Measurements from ENCODE around the gene KRT39. TPM values are rescaled to one million over a fixed set of nuclear protein-coding genes. Genes with fewer than 3 reads are reported as not detected.
A peak's percentile ranks its signal among the peaks of the same experiment; 100 is the strongest.

The KRT39 gene
- polyA plus RNA-seq, 3 donors = not detected

DNA sequence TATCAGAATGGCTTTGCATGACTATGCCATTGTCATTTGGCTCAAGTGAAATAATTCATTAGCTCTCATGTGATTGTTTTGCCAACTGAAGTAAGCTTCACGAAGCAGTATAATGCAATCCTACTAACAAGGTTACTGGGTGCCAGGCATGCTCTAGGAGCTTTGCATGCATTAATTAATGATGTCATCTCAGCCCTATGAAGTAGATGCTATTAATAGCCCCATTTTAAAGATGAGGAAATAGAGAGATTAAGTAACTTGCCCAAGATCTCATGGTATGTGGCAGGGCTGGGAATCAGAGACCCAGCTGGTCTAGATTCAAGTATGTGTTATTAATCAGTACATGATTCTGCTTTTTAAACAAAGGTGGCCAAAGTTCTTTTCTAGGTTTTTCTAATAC lies 14.1 kb downstream of the KRT39 start:
- Mint-ChIP-seq H3K4me1 (peaks cover 10% of the 10 kb centered on the region), H3K27me3 (ENCODE audit: low read depth in 3 of 3) (peaks cover 22 to 47% (median 24%) of the 10 kb centered on the region in 3 donors)
- no peak overlapping the region for H3K4me2 ChIP-seq (replicated peaks; ENCODE audit: extremely low read depth, low read length, poor library complexity, severe bottlenecking)

GRCh38 chr17:40952154-40952553 lies 14.6 kb downstream of the KRT39 start:
- Mint-ChIP-seq H3K27ac (no peak overlapping the region), H3K36me3 (no peaks in the 10 kb centered on the region), H3K27me3 (ENCODE audit: low read depth in 3 of 3) (peaks cover 22 to 50% (median 26%) of the 10 kb centered on the region in 3 donors), H3K4me3 (no peak overlapping the region), H3K4me1 (peaks cover 10% of the 10 kb centered on the region), H3K9me3 (peaks cover 0 to 2% (median 0%) of the 10 kb centered on the region in 7 donors)
- Histone ChIP-seq H3K79me2 (ENCODE audit: insufficient read depth, low read length) (no peaks in the 10 kb centered on the region), H2AFZ (ENCODE audit: insufficient read depth, low read depth, low read length, poor library complexity, severe bottlenecking) (no peak overlapping the region), H3K4me2 (replicated peaks; ENCODE audit: extremely low read depth, low read length, poor library complexity, severe bottlenecking) (no peak overlapping the region), H4K20me1 (ENCODE audit: insufficient read depth, low read length) (no peaks in the 10 kb centered on the region), H3K27me3 (ENCODE audit: control insufficient read depth in 2 of 2, insufficient read depth in 2 of 2, low read length in 2 of 2) (peaks cover 7 to 16% of the 10 kb centered on the region in 2 donors), H3K4me3 (replicated peaks in 1 of 3; ENCODE audit: low read depth in 2 of 3, low read length in 3 of 3) (no peak overlapping the region), H3K9ac (ENCODE audit: insufficient read depth, low read length, poor library complexity, severe bottlenecking) (no peak overlapping the region), H3K36me3 (replicated peaks in 1 of 2; ENCODE audit: control insufficient read depth in 1 of 2, insufficient read depth in 2 of 2, low read length in 2 of 2) (no peaks in the 10 kb centered on the region), H3K27ac (ENCODE audit: low read depth in 1 of 2, low read length in 2 of 2) (no peak overlapping the region), H3K4me1 (ENCODE audit: control insufficient read depth in 1 of 2, insufficient read depth in 2 of 2, low read length in 2 of 2) (peaks cover 0 to 9% of the 10 kb centered on the region in 2 donors), H3K9me3 (replicated peaks in 1 of 2; ENCODE audit: control insufficient read depth in 1 of 2, insufficient read depth in 1 of 2, low read length in 2 of 2) (no peaks in the 10 kb centered on the region)
- DNase-seq = no peak
- intact Hi-C loops (cut with micrococcal nuclease) = no loop called here
- no CpG with 5 or more reads among the region's 2 CpGs for WGBS (ENCODE audit: insufficient coverage)
- TF ChIP-seq, protein P1, sequence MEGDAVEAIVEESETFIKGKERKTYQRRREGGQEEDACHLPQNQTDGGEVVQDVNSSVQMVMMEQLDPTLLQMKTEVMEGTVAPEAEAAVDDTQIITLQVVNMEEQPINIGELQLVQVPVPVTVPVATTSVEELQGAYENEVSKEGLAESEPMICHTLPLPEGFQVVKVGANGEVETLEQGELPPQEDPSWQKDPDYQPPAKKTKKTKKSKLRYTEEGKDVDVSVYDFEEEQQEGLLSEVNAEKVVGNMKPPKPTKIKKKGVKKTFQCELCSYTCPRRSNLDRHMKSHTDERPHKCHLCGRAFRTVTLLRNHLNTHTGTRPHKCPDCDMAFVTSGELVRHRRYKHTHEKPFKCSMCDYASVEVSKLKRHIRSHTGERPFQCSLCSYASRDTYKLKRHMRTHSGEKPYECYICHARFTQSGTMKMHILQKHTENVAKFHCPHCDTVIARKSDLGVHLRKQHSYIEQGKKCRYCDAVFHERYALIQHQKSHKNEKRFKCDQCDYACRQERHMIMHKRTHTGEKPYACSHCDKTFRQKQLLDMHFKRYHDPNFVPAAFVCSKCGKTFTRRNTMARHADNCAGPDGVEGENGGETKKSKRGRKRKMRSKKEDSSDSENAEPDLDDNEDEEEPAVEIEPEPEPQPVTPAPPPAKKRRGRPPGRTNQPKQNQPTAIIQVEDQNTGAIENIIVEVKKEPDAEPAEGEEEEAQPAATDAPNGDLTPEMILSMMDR (IDR thresholded peaks at IDR 0.05) = no peak

More for the DNA sequence above, 14.1 kb downstream of the KRT39 start:
- H3K27ac Mint-ChIP-seq = no peak overlapping the region
- Histone ChIP-seq H3K4me1 (ENCODE audit: control insufficient read depth in 1 of 2, insufficient read depth in 2 of 2, low read length in 2 of 2) (peaks cover 0 to 9% of the 10 kb centered on the region in 2 donors), H3K9me3 (replicated peaks in 1 of 2; ENCODE audit: control insufficient read depth in 1 of 2, insufficient read depth in 1 of 2, low read length in 2 of 2) (no peaks in the 10 kb centered on the region), H3K79me2 (ENCODE audit: insufficient read depth, low read length) (no peaks in the 10 kb centered on the region), H3K36me3 (replicated peaks in 1 of 2; ENCODE audit: control insufficient read depth in 1 of 2, insufficient read depth in 2 of 2, low read length in 2 of 2) (no peaks in the 10 kb centered on the region), H3K4me3 (replicated peaks in 1 of 3; ENCODE audit: low read depth in 2 of 3, low read length in 3 of 3) (no peak overlapping the region), H3K27ac (ENCODE audit: low read depth in 1 of 2, low read length in 2 of 2) (no peak overlapping the region), H2AFZ (ENCODE audit: insufficient read depth, low read depth, low read length, poor library complexity, severe bottlenecking) (no peak overlapping the region), H4K20me1 (ENCODE audit: insufficient read depth, low read length) (no peaks in the 10 kb centered on the region), H3K27me3 (ENCODE audit: control insufficient read depth in 2 of 2, insufficient read depth in 2 of 2, low read length in 2 of 2) (peaks cover 5 to 14% of the 10 kb centered on the region in 2 donors), H3K9ac (ENCODE audit: insufficient read depth, low read length, poor library complexity, severe bottlenecking) (no peak overlapping the region)
- TF ChIP-seq, protein P1 (IDR thresholded peaks at IDR 0.05) = no peak
- no CpG with 5 or more reads among the region's 1 CpG for WGBS (ENCODE audit: insufficient coverage)
- H3K36me3 Mint-ChIP-seq = no peaks in the 10 kb centered on the region
- peak; percentile 49 to 75 (median 56) for DNase-seq
- H3K4me3 Mint-ChIP-seq = no peak overlapping the region
- intact Hi-C loops (cut with micrococcal nuclease) = no loop called here
- peaks cover 0 to 2% (median 0%) of the 10 kb centered on the region in 7 donors for H3K9me3 Mint-ChIP-seq

Data from CD14-positive monocyte (primary cell).